ENCODE results near the gene CEP290. TPM values are rescaled to one million over a fixed set of nuclear protein-coding genes. Genes with fewer than 3 reads are reported as not detected.

The CEP290 gene
- polyA plus RNA-seq, 1 donor from 2014 or later, result 43.9 TPM

Small RNAs within 50 kb of the gene (small RNA-seq; reads per million reads assigned to genes)
- gene RNA5SP364, result 0 reads per million in 3 experiments

Other genes with a start within 250 kb of the CEP290 start
- gene C12orf50, start 112.7 kb downstream of the CEP290 start, polyA plus RNA-seq, result 0.30 and 0.68 TPM in 2 replicates
- gene TMTC3, start 219 bp upstream of the CEP290 start, polyA plus RNA-seq, result 13.7 and 17.2 TPM in 2 replicates

Data from neural cell (in vitro differentiated cells).